Stimulated activated CD4-positive, alpha-beta T cell treated with anti-CD3 and anti-CD28 coated beads, Interleukin-12 subunit alpha, Interleukin-12 subunit beta, amount 100 ng/mL, for 4 hours (primary cell): ENCODE results near the gene TBCCD1.
"Not testable (repeated sequence)": the region's sequence is repeated elsewhere in the genome, so short reads cannot be mapped to it uniquely, and the experiment has no call there.

ENCODE experiments used
- DNase-seq: peaks from one replicate; pipeline ENCODE4 v3.0.0-alpha.2; 2020

The TBCCD1 gene

GRCh38 chr3:186596568-186597287 is 29.6 kb upstream of the TBCCD1 start:
- DNase-seq: no peak

GRCh38 chr3:186594591-186595113 is 27.5 kb upstream of the TBCCD1 start:
- DNase-seq: no peak

- no peak for DNase-seq
Observed at GRCh38 chr3:186593862-186594261, 26.7 kb upstream of the TBCCD1 start.

GRCh38 chr3:186592682-186593081 is 25.5 kb upstream of the TBCCD1 start:
- DNase-seq: no peak

- DNase-seq: no peak
Observed at GRCh38 chr3:186590580-186591295, 23.6 kb upstream of the TBCCD1 start.

GRCh38 chr3:186589856-186590579 is 22.9 kb upstream of the TBCCD1 start:
- DNase-seq: no peak

GRCh38 chr3:186589121-186589520 is 22.0 kb upstream of the TBCCD1 start:
- DNase-seq: no peak

GRCh38 chr3:186588632-186589031 is 21.5 kb upstream of the TBCCD1 start:
- no peak for DNase-seq

- no peak for DNase-seq
Observed at GRCh38 chr3:186587183-186587582, 20.0 kb upstream of the TBCCD1 start.

GRCh38 chr3:186586245-186586644 is 19.1 kb upstream of the TBCCD1 start:
- not testable (repeated sequence) for DNase-seq

- no peak for DNase-seq
Observed at GRCh38 chr3:186583831-186584230, 16.7 kb upstream of the TBCCD1 start.

GRCh38 chr3:186582541-186582940 is 15.4 kb upstream of the TBCCD1 start:
- DNase-seq: no peak

GRCh38 chr3:186580785-186581184 is 13.6 kb upstream of the TBCCD1 start:
- no peak for DNase-seq

GRCh38 chr3:186577521-186577920 is 10.4 kb upstream of the TBCCD1 start:
- no peak for DNase-seq

- no peak for DNase-seq
Observed at GRCh38 chr3:186571644-186572013, 4.5 kb upstream of the TBCCD1 start.

GRCh38 chr3:186570941-186571643 is 4.0 kb upstream of the TBCCD1 start:
- no peak for DNase-seq

GRCh38 chr3:186570096-186570940 is 3.2 kb upstream of the TBCCD1 start, which contains the start of gene DNAJB11:
Gene DNAJB11 (plus strand): TSS chr3:186570720. CDS start chr3:186570898, 178 bp downstream.
- peak; percentile 96 for DNase-seq

GRCh38 chr3:186569779-186570095 is 2.6 kb upstream of the TBCCD1 start:
- DNase-seq: no peak

- not testable (repeated sequence) for DNase-seq
Observed at GRCh38 chr3:186569361-186569760, 2.2 kb upstream of the TBCCD1 start.

GRCh38 chr3:186566772-186567071 is 417 bp downstream of the TBCCD1 start:
- DNase-seq: no peak

GRCh38 chr3:186564586-186564985 is 2.6 kb downstream of the TBCCD1 start:
- DNase-seq: no peak

- DNase-seq: no peak
Observed at GRCh38 chr3:186552408-186553031, 14.6 kb downstream of the TBCCD1 start.
